TTC549 (cell line): ENCODE results near the gene LPP.

Source experiments
- FAIRE-seq: peaks from 2 replicates; lab custom pipeline; 2012; peaks lifted over from hg19 to GRCh38; lab: Jason Lieb, UNC

Gene LPP

GRCh38 chr3:188486952-188487351 lies 333.0 kb downstream of the LPP start:
- no peak for FAIRE-seq

DNA sequence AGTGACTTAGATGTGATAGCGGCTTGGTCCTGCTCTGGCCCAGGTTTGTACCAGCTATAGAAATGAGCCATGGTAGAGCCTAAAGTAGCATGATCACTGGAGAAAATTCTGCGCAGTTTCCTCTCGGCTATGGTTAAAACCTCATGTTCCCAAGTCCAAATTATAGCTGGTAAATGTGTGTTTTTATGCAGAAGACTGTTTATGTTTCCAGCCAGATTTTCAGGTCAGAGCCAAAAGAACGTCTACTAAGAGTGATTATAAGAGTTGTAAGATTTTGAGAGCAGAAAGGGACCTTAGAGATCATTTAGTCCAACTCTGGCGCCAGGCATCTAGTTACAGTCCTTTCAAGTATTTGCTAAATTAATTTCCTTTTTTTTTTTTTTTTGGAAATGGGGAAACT lies 333.7 kb downstream of the LPP start:
- FAIRE-seq = no peak

DNA sequence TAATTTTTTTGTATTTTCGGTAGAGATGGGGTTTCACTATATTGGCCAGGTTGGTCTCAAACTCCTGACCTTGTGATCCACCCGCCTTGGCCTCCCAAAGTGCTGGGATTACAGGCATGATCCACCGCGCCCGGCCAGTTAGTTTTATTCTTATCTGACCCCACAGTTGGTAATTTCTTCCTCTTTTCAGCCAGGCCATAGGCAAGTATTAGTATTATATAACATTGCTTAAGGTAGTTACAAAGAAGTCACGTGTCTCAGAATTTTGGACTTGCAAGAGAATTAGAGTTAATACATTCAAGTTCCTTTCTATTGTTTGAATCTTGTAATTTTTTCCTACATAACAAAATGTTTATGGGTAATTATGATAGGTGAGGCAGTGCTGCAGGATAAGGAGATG lies 334.8 kb downstream of the LPP start:
- FAIRE-seq = no peak

GRCh38 chr3:188489639-188490405 lies 335.9 kb downstream of the LPP start:
- FAIRE-seq = no peak

GRCh38 chr3:188490416-188490815 lies 336.5 kb downstream of the LPP start:
- FAIRE-seq = no peak

- no peak for FAIRE-seq
Observed at GRCh38 chr3:188491276-188491687, 337.3 kb downstream of the LPP start.

DNA sequence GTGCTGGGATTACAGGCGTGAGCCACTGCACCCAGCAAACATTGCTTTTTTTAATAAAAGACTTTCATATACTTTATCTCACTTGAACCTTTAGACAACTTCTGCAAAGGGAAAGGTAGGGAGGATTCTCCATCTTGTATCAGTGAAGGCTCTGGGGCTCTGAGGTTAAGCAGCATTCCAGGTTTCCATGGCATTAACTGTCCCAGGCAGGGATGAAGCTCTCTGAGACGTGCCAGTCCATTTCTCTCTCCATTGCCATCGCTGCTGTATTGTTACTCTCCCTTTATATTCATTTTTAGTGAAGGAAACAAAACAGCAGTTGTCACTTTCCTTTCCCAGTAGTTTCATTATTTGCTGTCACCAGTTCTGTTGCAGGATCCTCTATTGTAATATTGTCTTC lies 342.4 kb downstream of the LPP start:
- no peak for FAIRE-seq

GRCh38 chr3:188497021-188497420 lies 343.1 kb downstream of the LPP start:
- no peak for FAIRE-seq

GRCh38 chr3:188503647-188504046 lies 349.7 kb downstream of the LPP start:
- FAIRE-seq = no peak

- FAIRE-seq = no peak
Observed at GRCh38 chr3:188505151-188505550, 351.2 kb downstream of the LPP start.

- no peak for FAIRE-seq
Observed at GRCh38 chr3:188505911-188506310, 352.0 kb downstream of the LPP start.

DNA sequence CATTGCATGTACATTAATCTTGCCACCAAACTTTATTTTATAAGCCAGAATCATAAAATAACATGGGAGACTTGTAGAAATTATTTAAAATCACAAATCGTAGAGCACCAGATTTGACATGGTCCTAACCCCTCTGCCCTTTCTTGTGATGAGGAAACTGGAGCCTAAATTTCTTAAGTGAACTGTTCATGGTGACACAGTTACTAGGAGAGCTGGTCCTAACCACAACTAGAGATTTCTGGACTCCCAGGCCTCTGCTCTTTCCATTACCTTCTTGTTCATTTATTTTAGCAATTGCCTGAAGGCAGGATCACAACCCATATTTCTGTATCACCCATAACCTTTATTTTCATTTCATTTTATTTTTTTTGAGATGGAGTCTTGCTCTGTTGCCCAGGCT lies 352.5 kb downstream of the LPP start:
- no peak for FAIRE-seq

GRCh38 chr3:188507244-188507720 lies 353.3 kb downstream of the LPP start:
- no peak for FAIRE-seq

- no peak for FAIRE-seq
Observed at GRCh38 chr3:188508454-188508853, 354.5 kb downstream of the LPP start.

- no peak for FAIRE-seq
Observed at GRCh38 chr3:188509316-188509715, 355.4 kb downstream of the LPP start.

GRCh38 chr3:188510366-188510765 lies 356.4 kb downstream of the LPP start:
- no peak for FAIRE-seq

DNA sequence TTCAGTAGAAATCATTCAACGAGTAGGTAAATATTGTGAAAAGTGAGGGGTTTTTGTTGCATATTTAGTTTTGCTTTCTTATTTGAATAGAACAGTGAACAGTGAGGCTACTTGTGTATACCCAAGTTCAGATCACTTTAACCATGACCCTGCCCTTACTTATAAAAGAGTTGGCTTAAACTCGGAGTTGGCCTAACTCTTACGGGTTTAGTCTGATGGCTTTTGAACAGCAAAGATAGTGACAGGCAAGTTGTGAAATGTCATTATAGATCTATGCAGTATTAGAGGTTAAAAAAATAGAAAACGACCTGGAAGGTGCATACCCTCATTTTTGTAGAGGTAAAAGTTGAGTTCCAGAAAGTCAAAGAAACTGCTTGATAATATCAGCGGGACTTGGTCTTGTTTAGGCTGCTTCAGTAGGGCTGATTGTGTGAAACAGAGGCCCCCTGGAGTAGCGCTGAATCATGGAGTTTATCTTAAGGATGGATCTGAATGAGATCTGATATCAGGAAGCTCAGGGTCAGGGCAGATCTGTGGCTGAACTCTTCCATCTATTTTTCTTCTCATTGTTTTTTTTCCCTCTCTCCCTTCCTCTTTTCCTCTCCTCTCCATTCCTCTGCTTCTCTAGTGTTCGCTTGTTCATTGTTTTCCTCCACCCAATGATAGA lies 359.8 kb downstream of the LPP start:
- FAIRE-seq = no peak

DNA sequence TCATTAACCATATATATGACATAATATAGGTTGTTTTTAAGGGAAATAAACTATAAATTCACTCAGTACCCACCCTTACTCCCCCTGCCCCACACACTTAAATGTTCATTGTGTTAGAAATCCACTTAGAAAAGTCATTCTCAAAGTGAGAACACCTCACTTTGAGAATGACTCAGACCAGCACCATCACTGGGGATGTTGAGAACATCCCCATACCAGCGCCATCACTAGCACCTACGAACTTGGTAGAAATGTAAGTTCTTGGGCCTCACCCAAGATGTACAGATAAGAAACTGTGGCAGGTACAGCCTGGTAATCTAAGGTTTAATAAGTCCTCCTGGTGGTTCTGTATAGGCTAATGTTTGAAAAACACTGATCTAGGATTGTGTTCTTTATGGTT lies 362.6 kb downstream of the LPP start:
- no peak for FAIRE-seq

DNA sequence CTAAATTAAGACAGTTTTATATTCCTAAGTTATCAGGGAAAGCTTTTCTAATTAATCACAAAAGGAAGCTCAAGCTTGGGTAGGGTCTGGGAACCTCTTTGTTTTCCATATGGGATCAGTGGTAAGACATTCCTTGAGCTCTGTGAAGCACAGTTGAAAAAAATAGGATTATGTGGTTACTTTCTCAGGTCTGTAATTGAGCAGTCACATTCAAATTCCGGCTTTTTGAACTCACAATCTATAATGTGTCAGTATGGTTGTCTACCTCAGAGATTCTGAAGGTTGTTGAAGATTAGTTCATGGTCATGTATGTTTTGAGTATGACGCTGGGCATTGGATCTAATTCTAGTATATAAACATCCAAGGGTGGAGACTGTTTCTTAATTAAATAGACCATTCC lies 364.5 kb downstream of the LPP start:
- no peak for FAIRE-seq

DNA sequence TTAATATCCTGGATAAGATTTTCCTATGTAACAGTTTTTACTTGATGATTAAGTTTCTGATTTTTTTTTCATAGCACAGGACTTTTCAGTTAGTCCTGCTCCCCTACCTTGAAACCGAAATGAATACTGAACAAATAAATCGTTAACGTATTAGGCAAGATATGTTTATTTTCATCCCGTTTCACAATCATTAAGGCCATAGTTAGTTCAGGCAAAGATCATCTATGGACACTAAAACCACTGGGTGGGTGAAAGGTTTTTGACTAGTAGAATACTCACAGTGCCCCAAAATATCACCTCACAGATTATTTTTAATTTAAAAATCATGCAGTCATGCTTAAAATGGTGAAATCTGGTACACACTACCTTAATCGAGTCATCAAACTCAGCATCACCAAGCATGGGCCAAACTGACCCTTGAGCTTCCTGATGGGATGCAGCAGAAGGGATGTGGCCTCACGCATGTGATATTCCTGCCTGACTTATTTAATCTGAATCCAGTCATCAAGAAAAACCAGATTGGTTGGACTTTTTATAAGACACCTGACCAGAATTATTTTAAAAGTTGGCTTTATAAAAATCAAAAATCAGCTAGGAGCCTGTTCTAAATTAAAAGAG lies 365.0 kb downstream of the LPP start:
- no peak for FAIRE-seq

DNA sequence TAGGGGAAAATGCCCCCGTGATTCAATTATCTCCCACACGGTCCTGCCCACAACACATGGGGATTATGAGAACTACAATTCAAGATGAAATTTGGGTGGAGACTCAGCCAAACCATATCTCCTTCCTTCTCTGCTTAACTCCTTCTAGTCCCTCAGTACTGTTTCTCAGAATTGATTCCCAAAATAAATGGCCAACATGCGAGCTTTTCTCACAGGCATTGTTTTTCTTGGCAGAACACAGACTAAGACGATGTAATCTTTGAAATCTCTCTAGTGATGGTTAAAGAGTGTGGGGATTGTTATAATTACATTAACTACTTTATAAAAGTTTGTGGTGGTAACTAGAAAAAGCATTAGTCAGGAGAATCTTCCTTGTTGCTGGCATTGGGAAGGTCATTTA lies 366.5 kb downstream of the LPP start:
- FAIRE-seq = no peak

- no peak for FAIRE-seq
Observed at GRCh38 chr3:188522115-188522514, 368.2 kb downstream of the LPP start.

GRCh38 chr3:188523291-188523690 lies 369.3 kb downstream of the LPP start:
- no peak for FAIRE-seq

- no peak for FAIRE-seq
Observed at GRCh38 chr3:188524052-188524451, 370.1 kb downstream of the LPP start.
